Astrocyte of the cerebellum (primary cell): ENCODE data around the gene LENG9.
"Not testable (repeated sequence)": the region's sequence is repeated elsewhere in the genome, so short reads cannot be mapped to it uniquely, and the experiment has no call there.

ENCODE experiments used
- DNase-seq: peaks from one replicate; pipeline ENCODE4 v3.0.0-alpha.2; 2011; ENCODE audit warnings: low read depth
- H3K4me3 ChIP-seq: 2 replicates; pipeline ENCODE4 v1.5.1; 2011; ENCODE audit warnings: mild to moderate bottlenecking, low read depth, low read length, moderate library complexity
- CTCF ChIP-seq: IDR thresholded peaks from 2 replicates; pipeline ENCODE4 v1.5.1; 2012; ENCODE audit warnings: low read length, low read depth, moderate library complexity, mild to moderate bottlenecking; ENCODE audit errors: missing control alignments
- in situ Hi-C: cut with HindIII; loops from 2 replicates; pipeline ENCODE4 v1.10.0; 2017; ENCODE audit warnings: low sequenced_read_pairs

Gene LENG9

GRCh38 chr19:54493967-54494585 is 30.5 kb upstream of the LENG9 start:
- in situ Hi-C loops: no loop called here
- H3K4me3 ChIP-seq: no peak overlapping the region
- no peak for TF ChIP-seq CTCF
- no peak for DNase-seq

- H3K4me3 ChIP-seq, in situ Hi-C loops, DNase-seq: not testable (repeated sequence)
These were observed 29.5 kb upstream of the LENG9 start for GRCh38 chr19:54493056-54493455.

- DNase-seq: no peak
- TF ChIP-seq CTCF: no peak
- no peak overlapping the region for H3K4me3 ChIP-seq
- in situ Hi-C loops: no loop called here
These were observed 29.0 kb upstream of the LENG9 start for GRCh38 chr19:54492568-54492967.

- no peak for DNase-seq
- no peak overlapping the region for H3K4me3 ChIP-seq
- in situ Hi-C loops: no loop called here
- TF ChIP-seq CTCF: no peak
These were observed 26.2 kb upstream of the LENG9 start for GRCh38 chr19:54489766-54490165.

GRCh38 chr19:54489341-54489740 is 25.8 kb upstream of the LENG9 start:
- DNase-seq: no peak
- in situ Hi-C loops: no loop called here
- no peak overlapping the region for H3K4me3 ChIP-seq
- TF ChIP-seq CTCF: no peak

- in situ Hi-C loops: no loop called here
- DNase-seq: no peak
- no peak for TF ChIP-seq CTCF
- H3K4me3 ChIP-seq: no peak overlapping the region
These were observed 22.3 kb upstream of the LENG9 start for GRCh38 chr19:54485851-54486250.

GRCh38 chr19:54484451-54484850 is 20.9 kb upstream of the LENG9 start:
- no peak for TF ChIP-seq CTCF
- no peak for DNase-seq
- no peak overlapping the region for H3K4me3 ChIP-seq
- in situ Hi-C loops: no loop called here
